A549 (cell line): ENCODE data around the gene MATN4.

Source experiments
- CTCF ChIP-seq: fragments of >200 bp; sonication (Bioruptor Twin); formaldehyde crosslinking; IDR thresholded peaks from 3 replicates; pipeline ENCODE4 v1.5.1; 2016
- MAX ChIP-seq: IDR thresholded peaks from 2 replicates; pipeline ENCODE4 v1.6.1; 2012

GRCh38 chr20:45313943-45314342 lies 5.8 kb upstream of the MATN4 start:
- no peak for TF ChIP-seq MAX
- no peak for TF ChIP-seq CTCF
